Measurements from ENCODE around the gene B3GLCT. TPM values are rescaled to one million over a fixed set of nuclear protein-coding genes. Genes with fewer than 3 reads are reported as not detected.

The B3GLCT gene
- total and polyA plus RNA-seq, 10 of the 15 experiments (the other 5 are each of a cell fraction or from before 2014, with no cell fraction given): 0.07 to 0.89 (median 0.25) TPM

GRCh38 chr13:31168736-31169135, 31.0 kb upstream of the B3GLCT start (continued):
- no peak for TF ChIP-seq NFXL1 (IDR thresholded peaks at IDR 0.05; ENCODE audit: borderline replicate concordance)
- TF ChIP-seq CEBPB (IDR thresholded peaks at IDR 0.05; ENCODE audit: borderline replicate concordance in 1 of 2, low read depth in 2 of 2, low read length in 2 of 2): no peak
- TF ChIP-seq ZNF24 (IDR thresholded peaks at IDR 0.05): no peak
- no peak for TF ChIP-seq TAF1 (IDR thresholded peaks at IDR 0.05; ENCODE audit: borderline replicate concordance, low read depth, low read length)
- no peak for TF ChIP-seq NFYA (IDR thresholded peaks at IDR 0.05; ENCODE audit: borderline replicate concordance, low read depth, low read length)

- no peaks in the 10 kb centered on the region for H3K36me3 ChIP-seq (ENCODE audit: control insufficient read depth in 2 of 2, insufficient read depth in 2 of 2, low read length in 1 of 2)
- BruUV-seq (replicated peaks): no TSS peak
- 72% methylated on average over 3 of the region's 3 CpGs for WGBS (ENCODE audit: insufficient coverage, insufficient replicate concordance, low lambda C conversion rate, missing lambda C conversion rate)
- DNase-seq (ENCODE audit: low read depth, low spot score) (no peak), FAIRE-seq (no peak), ATAC-seq (no peak)
- H3K4me1 ChIP-seq (ENCODE audit: control insufficient read depth, insufficient read depth, low read length): peaks cover 15% of the 10 kb centered on the region
- TF ChIP-seq ATF3 (IDR thresholded peaks at IDR 0.05; ENCODE audit: borderline replicate concordance, extremely low read depth, low read depth, low read length) (no peak), ESRRA (IDR thresholded peaks at IDR 0.05; ENCODE audit: low read length) (no peak)
- intact Hi-C loops (cut with micrococcal nuclease; ENCODE audit: unreplicated experiment) (no loop called here), in situ Hi-C loops (cut with MboI) (loop anchor here (25.0 kb wide), 1 partner anchor 1365 kb away; the partner anchor contains the start of gene N4BP2L2)
- H3K9ac ChIP-seq (ENCODE audit: control insufficient read depth, insufficient read depth, low read length): no peak overlapping the region
- no peaks in the 10 kb centered on the region; a peak in 1 of 4 replicates for H3K27me3 ChIP-seq (replicated peaks in 1 of 2; ENCODE audit: control insufficient read depth in 2 of 2, insufficient read depth in 2 of 2, low read length in 1 of 2)
- ChIA-PET POLR2A (no interaction called here), CTCF (interaction anchor here (1.5 kb wide), 1 partner anchor 252 kb away, joined by 4 read pairs; no protein-coding TSS in a partner anchor), RAD21 (ENCODE audit: unreplicated experiment) (no interaction called here), SMC1A (ENCODE audit: uncharacterized antibody, unreplicated experiment) (no interaction called here)
- H3K4me2 ChIP-seq (ENCODE audit: control insufficient read depth, insufficient read depth): no peak overlapping the region
- no peak overlapping the region for H3K4me3 ChIP-seq
- no peak overlapping the region for H2AFZ ChIP-seq (ENCODE audit: control insufficient read depth, low read depth, low read length)
- no peak overlapping the region for H3K27ac ChIP-seq (ENCODE audit: control insufficient read depth, insufficient read depth)
- no peaks in the 10 kb centered on the region for H4K20me1 ChIP-seq (ENCODE audit: control insufficient read depth, insufficient read depth)
- no peaks in the 10 kb centered on the region for H3K9me3 ChIP-seq (replicated peaks; ENCODE audit: control insufficient read depth, insufficient read depth, low read length)
- no peaks in the 10 kb centered on the region for H3K79me2 ChIP-seq (ENCODE audit: control insufficient read depth, insufficient read depth, low read length)
Observed at GRCh38 chr13:31172001-31172400, 27.8 kb upstream of the B3GLCT start.
